Stimulated activated CD8-positive, alpha-beta memory T cell treated with anti-CD3 and anti-CD28 coated beads, Interleukin-15, amount 100 ng/mL, for 1 hour (primary cell): ENCODE measurements around the gene GSTA3.
"Not testable (repeated sequence)": the region's sequence is repeated elsewhere in the genome, so short reads cannot be mapped to it uniquely, and the experiment has no call there.

Experiments used
- DNase-seq: peaks from one replicate; pipeline ENCODE4 v3.0.0-alpha.2; 2020; ENCODE audit warnings: low read depth

Gene GSTA3

GRCh38 chr6:52910091-52910490 is 593 bp upstream of the GSTA3 start:
- no peak for DNase-seq

- no peak for DNase-seq
Observed at GRCh38 chr6:52909131-52909530, 367 bp downstream of the GSTA3 start.

- no peak for DNase-seq
Observed at GRCh38 chr6:52908526-52908925, 972 bp downstream of the GSTA3 start.

GRCh38 chr6:52904562-52905279 is 4.8 kb downstream of the GSTA3 start:
- DNase-seq, result no peak

GRCh38 chr6:52900536-52900935 is 9.0 kb downstream of the GSTA3 start:
- no peak for DNase-seq

- DNase-seq, result not testable (repeated sequence)
Observed at GRCh38 chr6:52895790-52896189, 13.7 kb downstream of the GSTA3 start.

GRCh38 chr6:52894285-52894684 is 15.2 kb downstream of the GSTA3 start:
- no peak for DNase-seq

- DNase-seq, result no peak
Observed at GRCh38 chr6:52893803-52894202, 15.7 kb downstream of the GSTA3 start.

GRCh38 chr6:52893221-52893620 is 16.3 kb downstream of the GSTA3 start:
- DNase-seq, result no peak

- DNase-seq, result no peak
Observed at GRCh38 chr6:52890018-52890417, 19.5 kb downstream of the GSTA3 start.

- no peak for DNase-seq
Observed at GRCh38 chr6:52887910-52888524, 21.5 kb downstream of the GSTA3 start.

GRCh38 chr6:52881996-52882841 is 27.3 kb downstream of the GSTA3 start:
- peak; percentile 48 for DNase-seq

GRCh38 chr6:52881662-52881995 is 27.9 kb downstream of the GSTA3 start:
- DNase-seq, result no peak

GRCh38 chr6:52877786-52878185 is 31.7 kb downstream of the GSTA3 start:
- no peak for DNase-seq

GRCh38 chr6:52877168-52877567 is 32.3 kb downstream of the GSTA3 start:
- DNase-seq, result no peak

- DNase-seq, result no peak
Observed at GRCh38 chr6:52876056-52876787, 33.3 kb downstream of the GSTA3 start.

- DNase-seq, result no peak
Observed at GRCh38 chr6:52872031-52872430, 37.5 kb downstream of the GSTA3 start.

- no peak for DNase-seq
Observed at GRCh38 chr6:52871621-52872020, 37.9 kb downstream of the GSTA3 start.

GRCh38 chr6:52870335-52871091 is 39.0 kb downstream of the GSTA3 start:
- DNase-seq, result not testable (repeated sequence)

- not testable (repeated sequence) for DNase-seq
Observed at GRCh38 chr6:52868899-52869298, 40.6 kb downstream of the GSTA3 start.

GRCh38 chr6:52868240-52868639 is 41.3 kb downstream of the GSTA3 start:
- no peak for DNase-seq

- DNase-seq, result not testable (repeated sequence)
Observed at GRCh38 chr6:52861151-52861550, 48.3 kb downstream of the GSTA3 start.
